Measurements from ENCODE around the gene EIF4G3.

DNA sequence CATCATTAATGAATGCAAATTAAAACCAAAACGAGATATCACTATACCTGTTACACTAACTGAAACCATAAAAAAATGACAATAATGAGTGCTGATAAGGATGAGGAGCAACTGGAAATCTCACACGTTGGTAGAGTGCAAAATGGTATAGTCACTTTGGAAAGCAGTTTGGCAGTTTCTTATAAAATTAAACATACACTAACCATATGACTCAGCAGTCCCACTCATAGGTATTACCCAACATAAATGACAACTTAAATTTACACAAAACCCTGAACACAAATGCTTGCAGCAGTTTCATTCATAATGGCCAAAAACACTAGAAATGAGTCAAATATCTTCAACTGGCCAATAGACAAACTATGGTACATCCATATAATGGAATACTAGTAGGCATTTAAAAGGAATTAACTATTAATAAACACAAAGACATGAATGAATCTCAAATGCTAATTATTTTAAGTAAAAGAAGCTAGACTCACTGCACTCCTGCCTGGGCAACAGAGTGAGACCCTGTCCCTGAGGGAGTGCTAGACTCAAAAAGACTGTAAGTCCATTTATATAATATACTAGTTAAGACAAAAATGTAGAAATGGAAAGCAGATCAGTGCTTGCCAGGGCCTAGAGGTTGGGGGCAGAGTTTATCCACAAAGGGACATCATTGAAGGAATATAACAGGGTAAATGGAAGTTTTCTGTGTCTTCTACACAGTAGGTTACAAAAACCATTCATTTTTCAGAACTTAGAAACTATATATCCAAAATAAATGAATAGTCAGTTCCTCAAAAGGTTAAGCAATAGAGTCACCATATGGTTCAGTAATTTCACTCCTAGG, 77.4 kb downstream of the EIF4G3 start:
- TF ChIP-seq, protein P1, sequence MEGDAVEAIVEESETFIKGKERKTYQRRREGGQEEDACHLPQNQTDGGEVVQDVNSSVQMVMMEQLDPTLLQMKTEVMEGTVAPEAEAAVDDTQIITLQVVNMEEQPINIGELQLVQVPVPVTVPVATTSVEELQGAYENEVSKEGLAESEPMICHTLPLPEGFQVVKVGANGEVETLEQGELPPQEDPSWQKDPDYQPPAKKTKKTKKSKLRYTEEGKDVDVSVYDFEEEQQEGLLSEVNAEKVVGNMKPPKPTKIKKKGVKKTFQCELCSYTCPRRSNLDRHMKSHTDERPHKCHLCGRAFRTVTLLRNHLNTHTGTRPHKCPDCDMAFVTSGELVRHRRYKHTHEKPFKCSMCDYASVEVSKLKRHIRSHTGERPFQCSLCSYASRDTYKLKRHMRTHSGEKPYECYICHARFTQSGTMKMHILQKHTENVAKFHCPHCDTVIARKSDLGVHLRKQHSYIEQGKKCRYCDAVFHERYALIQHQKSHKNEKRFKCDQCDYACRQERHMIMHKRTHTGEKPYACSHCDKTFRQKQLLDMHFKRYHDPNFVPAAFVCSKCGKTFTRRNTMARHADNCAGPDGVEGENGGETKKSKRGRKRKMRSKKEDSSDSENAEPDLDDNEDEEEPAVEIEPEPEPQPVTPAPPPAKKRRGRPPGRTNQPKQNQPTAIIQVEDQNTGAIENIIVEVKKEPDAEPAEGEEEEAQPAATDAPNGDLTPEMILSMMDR (conservative IDR thresholded peaks at IDR 0.05 in 1 of 2, IDR thresholded peaks at IDR 0.05 in 1 of 2; ENCODE audit: extremely low read depth in 1 of 2, insufficient read depth in 1 of 2, low read depth in 1 of 2, low read length in 2 of 2) = no peak
- TF ChIP-seq EZH2 (IDR thresholded peaks at IDR 0.05; ENCODE audit: borderline replicate concordance, low read length) = no peak
